OCI-LY3 (cell line): ENCODE results near the gene TBL1XR1.

Experiments used
- H2AFZ ChIP-seq: fragments of 200-600, 300-600 bp; shearing (Covaris generic); 2 replicates; pipeline ENCODE4 v1.6.0; 2014; ENCODE audit warnings: antibody characterized with exemption, low read depth, low read length
- H3K27ac ChIP-seq: fragments of 200-600, 300-600 bp; sonication (generic); 2 replicates; pipeline ENCODE4 v1.5.1; 2014; ENCODE audit warnings: mild to moderate bottlenecking, low read length, moderate library complexity, mixed read lengths
- H3K27me3 ChIP-seq: fragments of 200-600, 300-600 bp; sonication (generic); 2 replicates; pipeline ENCODE4 v1.6.1; 2014; ENCODE audit warnings: low read depth, low read length, mixed read lengths
- H3K36me3 ChIP-seq: fragments of 200-600, 300-600 bp; sonication (generic); replicated peaks from 2 replicates; pipeline ENCODE3; 2014; ENCODE audit warnings: low read depth, low read length, mixed read lengths
- H3K4me1 ChIP-seq: fragments of 300-600, 200-600 bp; sonication (generic); 2 replicates; pipeline ENCODE4 v1.6.1; 2014; ENCODE audit warnings: low read length, mixed read lengths
- H3K4me2 ChIP-seq: fragments of 200-600, 300-600 bp; sonication (generic); 2 replicates; pipeline ENCODE4 v1.6.1; 2014; ENCODE audit warnings: low read length, mixed read lengths
- H3K4me3 ChIP-seq: fragments of 300-600, 200-600 bp; sonication (generic); 2 replicates; pipeline ENCODE4 v1.5.1; 2014; ENCODE audit warnings: antibody characterized with exemption, mild to moderate bottlenecking, low read length, moderate library complexity
- H3K79me2 ChIP-seq: fragments of 300-600, 200-600 bp; shearing (Covaris generic); 2 replicates; pipeline ENCODE4 v1.6.1; 2014; ENCODE audit warnings: mild to moderate bottlenecking, low read length, mixed read lengths
- H3K9ac ChIP-seq: fragments of 300-600, 200-600 bp; shearing (Covaris generic); 2 replicates; pipeline ENCODE4 v1.6.0; 2014; ENCODE audit warnings: mild to moderate bottlenecking, low read length, moderate library complexity
- H3K9me3 ChIP-seq: fragments of 200-600, 300-600 bp; shearing (Covaris generic); 2 replicates; pipeline ENCODE4 v1.6.1; 2014; ENCODE audit warnings: low read length, mixed read lengths; ENCODE audit not compliant: insufficient read depth
- H4K20me1 ChIP-seq: fragments of 200-600, 300-600 bp; sonication (generic); 2 replicates; pipeline ENCODE4 v1.6.1; 2016; ENCODE audit warnings: low read length, mixed read lengths; ENCODE audit not compliant: insufficient read depth
- CTCF ChIP-seq: fragments of 200-600, 300-600 bp; sonication (generic); IDR thresholded peaks from 2 replicates; pipeline ENCODE4 v1.5.1; 2014; ENCODE audit warnings: antibody characterized with exemption, low read length, low read depth
- EZH2phosphoT487 ChIP-seq: fragments of 200-600 bp; shearing (Covaris generic); IDR thresholded peaks from 2 replicates; pipeline ENCODE4 v1.6.1; 2018; ENCODE audit warnings: antibody characterized with exemption, mixed run types, low read depth

Gene TBL1XR1

GRCh38 chr3:177212278-177212610, 15.0 kb upstream of the TBL1XR1 start:
- no peak overlapping the region for H3K4me2 ChIP-seq
- H3K27ac ChIP-seq: no peak overlapping the region

GRCh38 chr3:177211503-177212277, 14.4 kb upstream of the TBL1XR1 start:
- H3K27ac ChIP-seq: no peak overlapping the region
- no peak overlapping the region for H3K9ac ChIP-seq
- TF ChIP-seq CTCF: no peak
- no peak for TF ChIP-seq EZH2phosphoT487
- no peak overlapping the region for H2AFZ ChIP-seq
- peaks cover 5% of the 10 kb centered on the region for H3K4me1 ChIP-seq
- H3K4me3 ChIP-seq: no peak overlapping the region
- H3K27me3 ChIP-seq: no peaks in the 10 kb centered on the region
- H3K79me2 ChIP-seq: no peaks in the 10 kb centered on the region
- H3K4me2 ChIP-seq: no peak overlapping the region
- no peaks in the 10 kb centered on the region for H3K9me3 ChIP-seq
- H3K36me3 ChIP-seq: no peaks in the 10 kb centered on the region
- no peaks in the 10 kb centered on the region for H4K20me1 ChIP-seq

More at GRCh38 chr3:177212278-177212610, 15.0 kb upstream of the TBL1XR1 start:
- Histone ChIP-seq H3K36me3 (no peaks in the 10 kb centered on the region), H3K27me3 (no peaks in the 10 kb centered on the region), H3K4me1 (peaks cover 4% of the 10 kb centered on the region; the same call in 1 of the 2 replicates), H3K4me3 (no peak overlapping the region), H3K79me2 (no peaks in the 10 kb centered on the region), H3K9ac (no peak overlapping the region), H3K9me3 (no peaks in the 10 kb centered on the region), H4K20me1 (no peaks in the 10 kb centered on the region), H2AFZ (no peak overlapping the region)
- TF ChIP-seq CTCF (no peak), EZH2phosphoT487 (no peak)

- H3K36me3 ChIP-seq: no peaks in the 10 kb centered on the region
- H4K20me1 ChIP-seq: no peaks in the 10 kb centered on the region
- no peak overlapping the region for H3K4me2 ChIP-seq
- no peak for TF ChIP-seq CTCF
- peaks cover 9% of the 10 kb centered on the region for H3K4me1 ChIP-seq
- no peaks in the 10 kb centered on the region for H3K27me3 ChIP-seq
- H3K79me2 ChIP-seq: no peaks in the 10 kb centered on the region
- no peak overlapping the region for H2AFZ ChIP-seq
- H3K9ac ChIP-seq: no peak overlapping the region
- H3K27ac ChIP-seq: no peak overlapping the region
- no peak overlapping the region for H3K4me3 ChIP-seq
- no peaks in the 10 kb centered on the region for H3K9me3 ChIP-seq
Measured at GRCh38 chr3:177210744-177211502, 13.6 kb upstream of the TBL1XR1 start.

GRCh38 chr3:177209509-177209908, 12.2 kb upstream of the TBL1XR1 start:
- no peak overlapping the region for H3K9ac ChIP-seq
- H3K27me3 ChIP-seq: no peaks in the 10 kb centered on the region
- no peaks in the 10 kb centered on the region for H3K9me3 ChIP-seq
- no peaks in the 10 kb centered on the region for H4K20me1 ChIP-seq
- H2AFZ ChIP-seq: no peak overlapping the region; the same call in 1 of the 2 replicates
- H3K4me2 ChIP-seq: no peak overlapping the region
- no peak overlapping the region for H3K27ac ChIP-seq
- H3K36me3 ChIP-seq: no peaks in the 10 kb centered on the region
- H3K79me2 ChIP-seq: no peaks in the 10 kb centered on the region
- TF ChIP-seq CTCF (no peak), EZH2phosphoT487 (no peak)
- peaks cover 9% of the 10 kb centered on the region for H3K4me1 ChIP-seq
- H3K4me3 ChIP-seq: no peak overlapping the region
